ENCODE measurements around the gene ADAMTS8.

The ADAMTS8 gene

GRCh38 chr11:130415731-130416529, 12.5 kb downstream of the ADAMTS8 start:
- DNase-seq = no peak

DNA sequence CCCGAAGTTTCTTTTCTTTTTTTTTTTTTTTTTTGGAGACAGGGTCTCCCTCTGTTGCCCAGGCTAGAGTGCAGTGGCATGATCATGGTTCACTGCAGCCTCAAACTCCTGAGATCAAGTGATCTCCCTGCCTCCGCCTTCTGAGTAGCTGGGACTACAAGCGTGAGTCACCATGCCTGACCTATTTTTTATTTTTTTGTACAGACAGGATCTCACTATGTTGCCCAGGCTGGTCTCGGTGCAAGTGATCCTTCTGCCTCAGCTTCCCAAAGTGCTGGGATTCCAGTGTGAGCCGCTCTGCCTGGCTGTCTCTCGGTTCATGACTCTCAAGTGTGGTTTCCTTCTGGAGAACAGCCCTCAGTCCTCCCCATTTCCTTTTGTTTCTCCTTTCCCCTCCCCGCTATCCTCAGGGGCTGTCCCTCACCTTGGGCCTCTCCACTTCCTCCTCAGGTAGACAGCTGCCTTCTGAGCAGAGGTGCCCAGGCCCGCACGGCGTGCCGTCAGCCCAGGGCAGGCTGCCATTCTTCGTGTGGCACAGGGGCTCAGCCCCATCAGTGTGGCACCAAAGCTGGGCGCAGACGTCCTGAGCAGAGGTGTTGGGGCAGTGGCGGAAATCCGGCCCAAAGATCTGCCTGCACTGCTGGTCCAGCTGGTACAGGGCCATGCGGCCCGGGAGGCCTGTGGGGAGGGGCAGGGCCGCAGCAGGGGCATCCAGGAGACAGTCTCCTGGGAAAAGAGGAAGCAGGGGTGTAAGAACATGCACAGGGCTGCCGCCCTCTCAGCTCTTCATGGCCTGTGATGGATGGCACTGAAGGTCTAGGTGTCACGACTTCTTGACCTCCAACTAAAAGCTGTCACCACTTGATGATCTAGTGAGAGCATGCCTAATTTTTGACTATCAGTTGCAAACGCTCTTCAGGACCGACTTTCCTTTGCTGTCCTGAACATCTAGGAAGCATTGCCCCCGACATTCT, 14.0 kb downstream of the ADAMTS8 start:
- no peak for DNase-seq

DNA sequence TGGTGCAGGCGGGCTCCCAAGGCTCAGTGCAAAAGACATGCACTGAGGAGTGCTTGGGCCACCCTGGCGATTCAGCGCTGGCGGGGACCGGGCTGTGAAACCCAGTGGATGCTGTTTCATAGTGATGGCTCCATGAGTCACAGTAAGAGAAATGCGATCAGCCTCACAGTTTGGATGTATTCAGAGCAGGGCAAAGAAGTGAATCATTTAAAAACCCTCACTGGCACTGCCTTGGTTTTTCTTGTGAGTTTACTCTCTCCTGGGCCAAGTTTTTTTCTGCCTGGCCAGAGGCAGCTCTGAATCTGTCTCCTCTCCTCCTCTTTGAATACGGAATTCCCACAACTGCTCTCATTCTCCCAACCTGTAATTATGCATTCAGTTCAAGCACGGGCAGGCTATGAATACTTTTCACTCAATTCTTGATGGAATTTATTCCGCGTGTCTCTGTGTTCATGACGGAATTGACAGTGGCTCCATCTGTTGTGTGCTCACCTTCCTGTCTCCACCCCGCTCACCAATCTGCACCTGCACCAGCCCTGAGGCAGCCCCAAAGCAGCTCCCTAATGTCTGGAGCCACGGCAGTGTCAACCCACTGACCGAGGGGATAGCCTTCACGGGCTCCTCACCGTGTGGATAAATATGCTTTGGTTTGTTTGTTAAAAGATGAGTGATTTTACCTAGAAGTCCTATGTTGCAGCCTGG, 14.9 kb downstream of the ADAMTS8 start:
- DNase-seq = no peak

GRCh38 chr11:130411223-130411622, 17.2 kb downstream of the ADAMTS8 start:
- DNase-seq = no peak

GRCh38 chr11:130409594-130410388, 18.6 kb downstream of the ADAMTS8 start:
- DNase-seq = no peak

DNA sequence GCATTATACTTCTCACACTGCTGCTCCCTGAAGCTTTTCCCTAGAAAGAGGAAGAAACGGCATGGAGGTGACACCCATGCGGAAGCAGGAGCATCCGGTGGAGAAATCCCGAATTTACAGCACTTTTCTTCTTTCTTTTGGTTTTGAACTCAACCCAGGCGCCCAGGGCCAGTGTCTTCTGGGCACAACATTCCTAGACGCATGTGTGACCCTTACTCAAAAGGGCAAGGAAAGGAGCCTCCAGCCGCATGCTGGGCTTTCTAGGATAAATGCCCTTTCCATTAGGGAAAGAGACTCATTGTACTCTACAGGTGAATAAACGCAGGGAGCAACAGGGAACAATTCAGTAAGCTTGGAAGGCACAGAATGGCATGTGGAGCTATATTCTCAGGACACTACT, 19.5 kb downstream of the ADAMTS8 start:
- DNase-seq = no peak

DNA sequence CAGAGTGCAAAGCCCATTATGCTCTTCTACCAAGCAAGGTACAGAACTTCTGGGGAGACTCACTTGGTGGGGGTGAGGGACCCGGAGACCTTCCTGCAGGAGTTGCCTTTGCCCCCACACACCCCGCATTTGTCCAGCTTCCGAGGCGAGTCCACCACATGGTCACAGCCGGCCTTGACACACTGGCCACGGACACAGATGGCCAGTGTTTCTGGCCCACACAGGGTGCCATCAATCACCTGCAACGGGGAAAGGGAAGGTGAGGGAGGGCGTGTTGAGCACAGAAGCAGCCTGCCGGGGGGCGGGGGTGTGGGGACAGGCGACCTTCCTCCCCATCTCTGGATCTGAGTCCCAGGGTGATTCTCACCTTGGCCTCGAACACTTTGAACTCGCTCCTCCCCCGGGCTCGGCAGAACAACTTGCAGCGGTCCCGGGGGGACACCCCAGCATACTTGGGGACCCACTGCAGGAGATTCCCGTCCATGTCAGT, 20.0 kb downstream of the ADAMTS8 start:
- no peak for DNase-seq

- DNase-seq = no peak
These were observed 20.4 kb downstream of the ADAMTS8 start for GRCh38 chr11:130407978-130408377.

DNA sequence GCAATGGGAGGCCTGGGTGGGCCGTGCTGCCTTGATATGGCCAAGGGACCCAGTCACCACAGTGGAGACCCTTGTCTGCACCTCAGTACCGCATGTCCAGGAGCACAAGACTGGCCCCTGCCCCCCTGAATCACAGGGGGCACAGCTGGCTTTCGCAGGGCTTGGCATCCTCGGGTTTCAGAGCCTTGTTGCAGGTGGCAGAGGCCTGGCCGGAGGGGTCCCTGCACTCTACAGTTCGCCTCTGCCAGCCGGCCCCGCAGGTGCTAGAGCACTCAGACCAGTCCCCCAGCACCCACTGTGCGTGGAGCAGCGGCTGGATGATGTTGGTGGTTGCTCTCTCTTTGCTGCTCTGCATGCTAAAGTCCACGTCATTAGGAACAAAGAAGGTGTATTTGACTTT, 23.0 kb downstream of the ADAMTS8 start:
- DNase-seq = no peak

DNA sequence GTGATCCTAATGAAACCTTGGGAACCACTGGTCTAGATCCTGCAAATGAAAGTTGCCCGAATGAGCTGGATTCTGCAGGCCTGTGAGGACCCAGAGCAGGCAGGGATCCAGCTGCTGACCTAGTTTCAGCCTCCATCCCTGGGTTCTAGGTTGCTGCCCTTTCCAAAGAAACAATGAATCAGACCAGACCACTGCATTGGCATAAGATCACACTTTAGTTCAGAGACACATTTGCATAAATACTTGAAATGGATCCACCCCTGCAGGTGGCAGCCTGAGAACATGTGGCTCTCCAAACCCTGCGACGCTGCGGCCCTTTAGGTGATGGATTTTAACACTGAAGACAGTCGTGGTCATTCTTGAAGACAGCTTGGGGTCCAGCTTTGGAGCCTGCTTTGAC, 23.7 kb downstream of the ADAMTS8 start:
- no peak for DNase-seq

DNA sequence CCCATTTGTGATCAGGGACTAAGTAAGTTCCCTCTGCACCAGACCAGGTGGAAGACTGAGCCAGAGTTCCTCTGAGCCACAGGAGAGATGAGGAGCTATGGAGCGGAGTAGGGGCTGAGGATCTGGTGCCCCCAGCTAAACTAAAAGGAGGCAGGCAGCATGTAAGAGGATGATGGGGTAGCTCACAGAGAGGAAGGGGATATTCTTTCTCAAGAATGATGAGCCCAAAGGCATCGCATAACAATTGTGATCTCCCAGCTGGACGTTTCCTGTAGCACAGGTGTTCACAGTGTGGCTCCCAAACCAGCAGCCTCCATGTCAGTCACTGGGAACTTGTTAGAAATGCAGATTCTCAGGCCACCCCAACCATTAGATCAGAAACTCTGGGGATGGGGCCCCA, 24.4 kb downstream of the ADAMTS8 start:
- no peak for DNase-seq

DNA sequence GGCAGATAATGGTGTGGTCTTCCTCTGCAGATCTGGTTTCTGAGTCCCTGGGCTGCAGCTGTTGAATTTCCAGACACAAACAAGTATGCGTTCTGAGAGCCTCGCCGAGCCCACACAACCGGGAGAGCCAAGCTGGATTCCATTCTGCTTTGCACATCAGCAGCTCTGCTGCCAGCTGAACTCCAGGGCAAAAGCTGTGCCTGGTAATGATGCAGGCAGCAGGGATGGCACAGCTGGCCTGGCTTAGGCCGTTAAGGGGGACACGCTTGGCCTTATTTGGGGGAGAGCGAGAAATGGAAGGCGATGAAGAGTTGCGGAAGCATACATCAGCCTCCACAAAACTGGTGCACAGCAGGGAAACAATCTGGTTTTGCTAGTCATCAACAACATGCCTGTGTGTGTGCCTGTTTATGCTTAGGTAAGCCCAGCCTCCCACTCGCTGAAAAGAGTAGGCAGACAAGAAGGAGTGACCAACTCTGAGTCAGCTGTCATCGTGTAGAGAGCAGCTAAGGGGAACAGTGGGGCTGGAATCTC, 25.1 kb downstream of the ADAMTS8 start:
- DNase-seq = no peak

- DNase-seq = no peak
These were observed 25.8 kb downstream of the ADAMTS8 start for GRCh38 chr11:130402570-130402969.

GRCh38 chr11:130400781-130401483, 27.5 kb downstream of the ADAMTS8 start:
- DNase-seq = no peak

DNA sequence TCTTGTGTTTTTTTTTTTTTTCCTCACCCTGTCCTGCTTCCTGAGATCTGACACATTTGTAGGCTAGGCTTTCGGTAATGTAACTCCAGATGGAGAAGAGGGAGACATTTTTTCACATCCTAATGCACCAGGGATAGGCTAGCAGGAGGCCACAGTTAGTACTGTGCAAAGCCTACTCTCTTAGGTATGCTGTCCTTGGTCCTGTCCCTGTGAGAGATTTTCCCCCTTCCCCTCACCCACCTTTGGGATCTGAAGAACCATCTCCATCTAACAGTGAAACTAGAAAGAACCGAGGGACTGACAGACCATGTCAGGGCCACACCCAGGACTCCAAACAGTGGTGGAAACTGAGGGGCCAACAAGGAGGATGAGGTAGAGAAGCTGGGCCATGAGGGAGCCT, 29.2 kb downstream of the ADAMTS8 start:
- no peak for DNase-seq

GRCh38 chr11:130397780-130398179, 30.6 kb downstream of the ADAMTS8 start:
- DNase-seq = no peak

DNA sequence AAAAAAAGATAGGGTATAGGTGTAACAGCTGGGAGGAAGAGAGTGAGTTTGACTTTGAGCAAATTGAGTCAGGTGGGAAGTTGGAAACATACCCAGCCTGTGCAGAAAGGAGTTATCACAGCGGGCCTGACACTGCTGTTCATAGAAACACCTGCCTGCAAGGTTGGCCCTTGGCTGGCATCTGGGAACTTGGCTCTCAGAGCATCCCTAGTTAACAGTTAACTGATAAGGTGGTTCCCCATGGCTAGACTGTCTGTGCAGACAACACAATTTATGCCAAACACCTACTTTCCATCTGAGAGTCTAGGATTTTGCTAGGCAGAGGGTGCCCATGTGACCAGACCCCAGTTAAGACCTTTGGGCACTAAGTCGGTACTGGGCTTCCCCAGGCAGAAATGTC, 31.4 kb downstream of the ADAMTS8 start:
- no peak for DNase-seq

- no peak for DNase-seq
These were observed 33.8 kb downstream of the ADAMTS8 start for GRCh38 chr11:130394615-130395014.

GRCh38 chr11:130391711-130392110, 36.7 kb downstream of the ADAMTS8 start:
- no peak for DNase-seq

DNA sequence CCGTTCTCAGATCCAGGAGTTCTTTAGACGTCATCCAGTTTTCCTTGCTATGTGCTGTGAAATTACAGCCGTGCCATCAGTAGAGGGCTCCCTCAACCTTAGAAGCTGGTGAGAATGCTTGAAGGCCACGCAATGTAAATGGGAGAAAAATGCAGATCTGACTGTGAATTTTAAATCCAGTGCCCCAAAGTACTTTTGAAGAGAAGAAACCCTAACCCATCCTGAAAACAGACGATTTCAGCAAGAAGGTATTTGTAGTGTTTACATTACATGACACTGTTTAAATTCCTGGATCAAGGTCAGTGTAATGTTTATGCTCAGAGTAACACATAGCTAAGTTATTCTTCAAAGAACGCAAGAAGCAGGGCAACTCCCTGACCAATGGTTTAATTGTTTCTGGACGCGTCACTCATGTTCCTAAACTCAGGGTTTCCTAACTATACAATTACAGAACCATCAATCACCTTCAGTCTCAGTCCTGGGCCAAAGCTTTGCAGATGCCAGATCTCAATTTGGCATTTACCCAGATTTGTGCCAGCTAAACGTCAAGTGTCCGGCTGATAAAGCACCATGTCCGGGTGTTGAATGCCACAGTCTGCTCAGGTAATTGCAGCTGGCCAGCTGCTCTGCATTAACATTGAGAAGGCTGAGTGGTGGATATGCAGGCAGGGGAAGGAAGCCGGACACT, 38.2 kb downstream of the ADAMTS8 start:
- peak; percentile 15 for DNase-seq

All from NCI-H1092 treated with DMSO at 0.1 percent for 48 hours (cell line).